ENCODE data around the gene FAM124A. TPM values are rescaled to one million over a fixed set of nuclear protein-coding genes. Genes with fewer than 3 reads are reported as not detected.
A peak's percentile ranks its signal among the peaks of the same experiment; 100 is the strongest.
"Not testable (repeated sequence)": the region's sequence is repeated elsewhere in the genome, so short reads cannot be mapped to it uniquely, and the experiment has no call there.

FAM124A gene
- total RNA-seq, 1 experiment from 2014 or later: 1.1 TPM

DNA sequence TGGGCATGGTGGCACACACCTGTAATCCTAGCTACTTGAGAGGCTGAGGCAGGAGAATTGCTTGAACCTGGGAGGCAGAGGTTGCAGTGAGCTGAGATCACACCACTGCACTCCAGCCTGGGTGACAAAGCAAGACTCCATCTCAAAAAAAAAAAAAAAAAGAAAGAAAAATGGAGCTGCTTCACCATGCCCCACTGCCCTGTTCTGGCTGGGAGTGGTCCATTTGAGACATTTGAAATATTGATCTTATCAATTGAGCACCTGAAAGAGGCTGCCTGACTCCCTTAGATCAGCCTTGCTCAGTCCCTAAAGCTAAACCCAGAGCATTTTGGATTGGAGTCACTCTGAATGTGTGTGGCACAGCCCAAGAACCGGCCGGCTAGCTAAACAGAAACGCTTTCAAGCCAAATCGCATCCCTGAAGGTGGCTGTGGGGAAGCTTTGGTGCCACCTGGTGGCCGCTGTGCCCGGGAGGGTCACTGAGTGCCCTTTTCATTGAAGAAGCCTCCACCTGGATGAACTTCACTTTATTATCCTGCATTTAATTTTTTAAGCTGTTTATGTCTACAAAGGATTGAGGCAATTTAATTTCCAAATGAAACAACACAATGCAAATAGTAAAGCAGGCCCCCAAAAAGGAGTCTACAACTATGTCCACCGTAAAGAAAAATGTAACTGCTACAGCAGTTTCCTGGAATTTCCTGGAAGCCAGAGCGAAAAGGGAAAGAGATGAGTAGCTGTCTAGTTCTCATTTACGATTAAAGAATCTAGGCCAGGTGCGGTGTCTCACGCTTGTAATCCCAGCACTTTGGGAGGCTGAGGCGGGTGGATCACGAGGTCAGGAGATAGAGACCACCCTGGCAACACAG lies 64.2 kb downstream of the FAM124A start:
- CTCF ChIA-PET: interaction anchor here (0.6 to 2.4 kb wide), 11 partner anchors 19 to 511 kb away, joined by 3 to 35 read pairs (median 4); no protein-coding TSS in a partner anchor
- in situ Hi-C loops (cut with HindIII; ENCODE audit: low pct_unique_long_range_greater_than_20kb, low sequenced_read_pairs): no loop called here
- TF ChIP-seq REST (IDR thresholded peaks at IDR 0.05; ENCODE audit: insufficient read depth in 1 of 2, low read depth in 2 of 2, low read length in 1 of 2) (no peak), CTCF (IDR thresholded peaks at IDR 0.05) (peak; percentile 90)
- intact Hi-C loops (cut with micrococcal nuclease; ENCODE audit: unreplicated experiment): loop anchor here (2.0 kb wide), 2 partner anchors 138 to 162 kb away; no protein-coding TSS in a partner anchor
- no TSS peak for BruUV-seq (replicated peaks)
- Histone ChIP-seq H3K27ac (ENCODE audit: low read length) (no peak overlapping the region), H3K27me3 (ENCODE audit: control insufficient read depth, insufficient read depth, low read length) (no peaks in the 10 kb centered on the region), H3K9me3 (ENCODE audit: control insufficient read depth, insufficient read depth, low read depth, low read length) (no peaks in the 10 kb centered on the region), H3K4me1 (ENCODE audit: control insufficient read depth, insufficient read depth, low read length) (no peaks in the 10 kb centered on the region), H3K36me3 (ENCODE audit: control insufficient read depth, insufficient read depth, low read length) (no peaks in the 10 kb centered on the region), H3K4me3 (ENCODE audit: low read depth in 2 of 2, low read length in 2 of 2) (no peak overlapping the region)
- ATAC-seq (peak; percentile 97), DNase-seq (ENCODE audit: low read depth, low spot score) (peak; percentile 47)
- POLR2A ChIA-PET: no interaction called here

- no TSS peak for BruUV-seq (replicated peaks)
- no peak for TF ChIP-seq POLR2AphosphoS5 (IDR thresholded peaks at IDR 0.05; ENCODE audit: low read depth, low read length)
- no peak for TF ChIP-seq TCF7L2 (IDR thresholded peaks at IDR 0.05; ENCODE audit: low read depth, low read length)
- TF ChIP-seq SIN3A (IDR thresholded peaks at IDR 0.05; ENCODE audit: borderline replicate concordance, insufficient read depth, low read depth, low read length): no peak
- no peak for TF ChIP-seq REST (IDR thresholded peaks at IDR 0.05; ENCODE audit: insufficient read depth in 1 of 2, low read depth in 2 of 2, low read length in 1 of 2)
- TF ChIP-seq CTCF (IDR thresholded peaks at IDR 0.05): no peak
- no peaks in the 10 kb centered on the region for H3K4me1 ChIP-seq (ENCODE audit: control insufficient read depth, insufficient read depth, low read length)
- POLR2A ChIA-PET: no interaction called here
- DNase-seq (ENCODE audit: low read depth, low spot score): no peak
- 0 out of 2 replicates have a peak, but pooled peaks cover 3% of the 10 kb centered on the region for H3K27me3 ChIP-seq (ENCODE audit: control insufficient read depth, insufficient read depth, low read length)
- ATAC-seq: no peak
- in situ Hi-C loops (cut with HindIII; ENCODE audit: low pct_unique_long_range_greater_than_20kb, low sequenced_read_pairs) (no loop called here), intact Hi-C loops (cut with micrococcal nuclease; ENCODE audit: unreplicated experiment) (loop anchor here (2.0 kb wide), 2 partner anchors 139 to 163 kb away; no protein-coding TSS in a partner anchor)
- CTCF ChIA-PET: interaction anchor here (0.6 to 1.0 kb wide), 2 partner anchors 56 to 162 kb away, joined by 3 to 4 read pairs; no protein-coding TSS in a partner anchor
- no peak overlapping the region for H3K27ac ChIP-seq (ENCODE audit: low read length)
- no peak overlapping the region for H3K4me3 ChIP-seq (ENCODE audit: low read depth in 2 of 2, low read length in 2 of 2)
- no peaks in the 10 kb centered on the region for H3K9me3 ChIP-seq (ENCODE audit: control insufficient read depth, insufficient read depth, low read depth, low read length)
- H3K36me3 ChIP-seq (ENCODE audit: control insufficient read depth, insufficient read depth, low read length): no peaks in the 10 kb centered on the region
These were observed 65.6 kb downstream of the FAM124A start for GRCh38 chr13:51287758-51288157.

DNA sequence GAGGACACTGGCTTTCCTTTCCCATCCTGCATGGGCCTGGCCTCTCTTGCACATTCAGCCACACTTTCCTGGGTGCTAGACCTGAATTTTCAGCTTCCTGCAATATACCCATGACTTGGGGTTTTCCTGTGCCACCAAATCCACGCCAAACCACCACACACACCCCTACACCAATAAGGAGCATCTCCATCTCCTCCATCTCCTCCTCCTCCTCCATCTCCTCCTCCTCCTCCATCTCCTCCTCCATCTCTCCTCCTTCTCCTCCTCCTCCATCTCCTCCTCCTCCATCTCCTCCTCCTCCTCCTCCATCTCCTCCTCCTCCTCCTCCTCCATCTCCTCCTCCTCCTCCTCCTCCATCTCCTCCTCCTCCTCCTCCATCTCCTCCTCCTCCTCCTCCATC lies 66.1 kb downstream of the FAM124A start:
- BruUV-seq (replicated peaks); H3K27ac ChIP-seq (ENCODE audit: low read length); H3K27me3 ChIP-seq (ENCODE audit: control insufficient read depth, insufficient read depth, low read length); H3K4me1 ChIP-seq (ENCODE audit: control insufficient read depth, insufficient read depth, low read length); ATAC-seq; H3K4me3 ChIP-seq (ENCODE audit: low read depth in 2 of 2, low read length in 2 of 2); intact Hi-C loops (cut with micrococcal nuclease; ENCODE audit: unreplicated experiment); POLR2A ChIA-PET; DNase-seq (ENCODE audit: low read depth, low spot score); in situ Hi-C loops (cut with HindIII; ENCODE audit: low pct_unique_long_range_greater_than_20kb, low sequenced_read_pairs); H3K36me3 ChIP-seq (ENCODE audit: control insufficient read depth, insufficient read depth, low read length); H3K9me3 ChIP-seq (ENCODE audit: control insufficient read depth, insufficient read depth, low read depth, low read length): not testable (repeated sequence)
- CTCF ChIA-PET: interaction anchor here (0.6 to 1.0 kb wide), 2 partner anchors 55 to 163 kb away, joined by 3 to 4 read pairs; no protein-coding TSS in a partner anchor

Measured in Panc1 (cell line).